OCI-LY7 (cell line): ENCODE results near the gene FAM107B. TPM values are rescaled to one million over a fixed set of nuclear protein-coding genes. Genes with fewer than 3 reads are reported as not detected.

ENCODE experiments used
- BruUV-seq: library from RNA; stranded (reverse); fragments of 400-500 nt; replicated peaks from 2 replicates; lab custom pipeline; 2021; lab: Mats Ljungman, UMichigan
- CTCF ChIA-PET: fragments of 300-600 bp; sonication (Branson Sonifier 250); formaldehyde crosslinking; loops from one replicate; lab custom pipeline; 2022; ENCODE audit warnings: antibody characterized with exemption; ENCODE audit not compliant: unreplicated experiment; lab: Charles Lee
- POLR2A ChIA-PET: fragments of 300-600 bp; sonication (Branson Sonifier 250); formaldehyde crosslinking; loops from one replicate; lab custom pipeline; 2022; ENCODE audit warnings: antibody characterized with exemption; lab: Charles Lee
- DNase-seq: peaks from one replicate; pipeline ENCODE4 v3.0.0-alpha.2; 2015; ENCODE audit warnings: low spot score
- H2AFZ ChIP-seq: fragments of 200-600 bp; sonication (generic), shearing (Covaris generic); 2 replicates; pipeline ENCODE4 v1.6.1; 2014; ENCODE audit warnings: mild to moderate bottlenecking, antibody characterized with exemption, low read length, moderate library complexity
- H3K27ac ChIP-seq: fragments of 200-600 bp; sonication (generic); 2 replicates; pipeline ENCODE4 v1.5.1; 2014; ENCODE audit warnings: mixed run types, low read depth, mild to moderate bottlenecking, moderate library complexity, low read length, inconsistent platforms; ENCODE audit not compliant: poor library complexity, severe bottlenecking
- H3K36me3 ChIP-seq: fragments of 200-600 bp; sonication (generic); 2 replicates; pipeline ENCODE4 v1.6.1; 2014; ENCODE audit warnings: mild to moderate bottlenecking, antibody characterized with exemption, low read length, moderate library complexity, mixed read lengths; ENCODE audit not compliant: insufficient read depth
- H3K4me1 ChIP-seq: fragments of 200-600 bp; sonication (generic); 2 replicates; pipeline ENCODE4 v1.5.1; 2014; ENCODE audit warnings: mild to moderate bottlenecking, low read length; ENCODE audit not compliant: insufficient read depth, poor library complexity, severe bottlenecking
- H3K4me2 ChIP-seq: fragments of 200-600 bp; sonication (generic); 2 replicates; pipeline ENCODE4 v1.6.1; 2014; ENCODE audit warnings: mild to moderate bottlenecking, low read length
- H3K4me3 ChIP-seq: fragments of 200-600 bp; sonication (generic); 2 replicates; pipeline ENCODE4 v1.5.1; 2014; ENCODE audit warnings: mild to moderate bottlenecking, low read depth, low read length; ENCODE audit not compliant: poor library complexity, severe bottlenecking
- H3K79me2 ChIP-seq: fragments of 200-600 bp; sonication (generic); 2 replicates; pipeline ENCODE4 v1.6.1; 2016; ENCODE audit warnings: low read depth, mild to moderate bottlenecking, low read length, moderate library complexity, mixed read lengths; ENCODE audit not compliant: insufficient read depth
- H3K9me2 ChIP-seq: fragments of 200-600 bp; sonication (generic); 2 replicates; pipeline ENCODE4 v1.6.1; 2016; ENCODE audit warnings: mild to moderate bottlenecking, low read length, mixed read lengths; ENCODE audit not compliant: insufficient read depth
- H3K9me3 ChIP-seq: fragments of 200-600 bp; sonication (generic); 2 replicates; pipeline ENCODE4 v1.6.1; 2014; ENCODE audit warnings: mild to moderate bottlenecking, mixed run types, low read length, mixed read lengths
- H4K20me1 ChIP-seq: fragments of 200-600 bp; sonication (generic); 2 replicates; pipeline ENCODE4 v1.6.1; 2014; ENCODE audit warnings: mild to moderate bottlenecking, antibody characterized with exemption, low read length, moderate library complexity, mixed read lengths; ENCODE audit not compliant: insufficient read depth
- CTCF ChIP-seq: fragments of 200-600 bp; sonication (generic); conservative IDR thresholded peaks from 2 replicates; pipeline ENCODE4 v1.5.1; 2014; ENCODE audit warnings: mild to moderate bottlenecking, antibody characterized with exemption, low read length, moderate library complexity, mixed read lengths
- EZH2phosphoT487 ChIP-seq: fragments of 200-600 bp; sonication (generic); IDR thresholded peaks from 2 replicates; pipeline ENCODE4 v1.6.1; 2018; ENCODE audit warnings: low read depth, borderline replicate concordance, mild to moderate bottlenecking, mixed run types, antibody characterized with exemption, low read length, moderate library complexity, mixed read lengths
- intact Hi-C: fragments of 100-400 bp; cut with micrococcal nuclease; formaldehyde crosslinking; loops from one replicate; pipeline ENCODE4 v1.10.0; 2022; ENCODE audit not compliant: unreplicated experiment
- total RNA-seq, 2 experiments: library from RNA; depleted of rRNA in 1 of 2; stranded (reverse); fragments of >200 nt in 1 of 2; shearing (Covaris generic) in 1 of 2; gene quantifications; 2 replicates each; pipeline ENCODE4 v1.2.3, GENCODE V29; 2014 to 2022

The FAM107B gene
- total RNA-seq, 2 experiments from 2014 or later, result 114 to 398 TPM

GRCh38 chr10:14519785-14520184 is 254.9 kb downstream of the FAM107B start:
- CTCF ChIA-PET, result interaction anchor here (0.6 kb wide), 1 partner anchor 31 kb away, joined by 3 read pairs; no protein-coding TSS in a partner anchor

GRCh38 chr10:14518149-14518548 is 256.5 kb downstream of the FAM107B start:
- no TSS peak for BruUV-seq
- TF ChIP-seq EZH2phosphoT487 (no peak), CTCF (no peak)

More at GRCh38 chr10:14519785-14520184, 254.9 kb downstream of the FAM107B start:
- intact Hi-C loops, result no loop called here
- no peaks in the 10 kb centered on the region for H4K20me1 ChIP-seq
- no peak overlapping the region for H3K4me2 ChIP-seq
- DNase-seq, result no peak
- no peak for TF ChIP-seq CTCF
- TF ChIP-seq EZH2phosphoT487, result no peak
- H3K9me2 ChIP-seq, result no peaks in the 10 kb centered on the region
- no peak overlapping the region for H3K4me3 ChIP-seq
- BruUV-seq, result TSS peak; percentile 38
- H3K79me2 ChIP-seq, result peaks cover 13% of the 10 kb centered on the region; the same call in 1 of the 2 replicates
- no peak overlapping the region for H3K27ac ChIP-seq
- H2AFZ ChIP-seq, result no peak overlapping the region
- H3K9me3 ChIP-seq, result no peaks in the 10 kb centered on the region
- POLR2A ChIA-PET, result interaction anchor here (0.6 to 0.7 kb wide), 4 partner anchors 217 to 383 kb away, joined by 3 to 5 read pairs (median 4); no protein-coding TSS in a partner anchor
- no peaks in the 10 kb centered on the region for H3K4me1 ChIP-seq
- peaks cover 87% of the 10 kb centered on the region for H3K36me3 ChIP-seq

GRCh38 chr10:14513123-14513522 is 261.6 kb downstream of the FAM107B start:
- no peak overlapping the region for H3K4me2 ChIP-seq
- no peaks in the 10 kb centered on the region for H3K9me2 ChIP-seq
- no peak overlapping the region for H3K27ac ChIP-seq
- CTCF ChIA-PET, result no interaction called here
- no peaks in the 10 kb centered on the region for H3K4me1 ChIP-seq
- no peaks in the 10 kb centered on the region for H3K79me2 ChIP-seq
- BruUV-seq, result no TSS peak
- H3K9me3 ChIP-seq, result peaks cover 20% of the 10 kb centered on the region
- POLR2A ChIA-PET, result no interaction called here
- DNase-seq, result no peak
- H3K4me3 ChIP-seq, result no peak overlapping the region
- intact Hi-C loops, result no loop called here
- peaks cover 64% of the 10 kb centered on the region for H3K36me3 ChIP-seq
- TF ChIP-seq EZH2phosphoT487 (no peak), CTCF (no peak)
- H4K20me1 ChIP-seq, result no peaks in the 10 kb centered on the region
- H2AFZ ChIP-seq, result no peak overlapping the region

More at GRCh38 chr10:14518149-14518548, 256.5 kb downstream of the FAM107B start:
- ChIA-PET POLR2A (interaction anchor here (0.5 to 1.4 kb wide), 2 partner anchors 10 to 1293 kb away, joined by 3 read pairs; no protein-coding TSS in a partner anchor), CTCF (no interaction called here)
- Histone ChIP-seq H3K4me1 (no peaks in the 10 kb centered on the region), H3K9me3 (no peaks in the 10 kb centered on the region; the same call in 1 of the 2 replicates), H4K20me1 (no peaks in the 10 kb centered on the region), H3K79me2 (no peaks in the 10 kb centered on the region; the same call in 1 of the 2 replicates), H3K4me2 (no peak overlapping the region), H3K9me2 (no peaks in the 10 kb centered on the region), H2AFZ (no peak overlapping the region), H3K27ac (no peak overlapping the region), H3K4me3 (no peak overlapping the region), H3K36me3 (peaks cover 75% of the 10 kb centered on the region)
- no peak for DNase-seq
- intact Hi-C loops, result no loop called here
